Measurements from ENCODE around the gene CDS2. TPM values are rescaled to one million over a fixed set of nuclear protein-coding genes. Genes with fewer than 3 reads are reported as not detected.

Gene CDS2
- total and polyA plus RNA-seq, 4 experiments from 2014 or later, result 53.7 to 59.8 (median 58.2) TPM

- H3K36me3 ChIP-seq (ENCODE audit: insufficient read depth, low read length), result peaks cover 59% of the 10 kb centered on the region
- intact Hi-C loops (cut with micrococcal nuclease), result no loop called here
- no peak overlapping the region for H3K4me3 ChIP-seq (ENCODE audit: low read length in 2 of 2)
- ChIA-PET POLR2A (ENCODE audit: partially characterized antibody) (interaction anchor here (1.3 to 1.5 kb wide), 2 partner anchors 21 to 61 kb away, joined by 3 to 5 read pairs; partner anchors contain the start of gene CDS2), CTCF (ENCODE audit: partially characterized antibody) (interaction anchor here (1.5 to 4.1 kb wide), 4 partner anchors 18 to 61 kb away, joined by 3 to 24 read pairs (median 6); partner anchors contain the start of gene CDS2)
- H3K9me3 ChIP-seq (ENCODE audit: control insufficient read depth in 1 of 2, low read length in 2 of 2), result no peaks in the 10 kb centered on the region
- Mint-ChIP-seq H3K4me1 (peaks cover 0 to 5% (median under 1%) of the 10 kb centered on the region in 4 donors), H3K36me3 (peaks cover 50 to 79% of the 10 kb centered on the region in 2 donors), H3K4me3 (no peak overlapping the region), H3K27ac (no peak overlapping the region), H3K9me3 (no peaks in the 10 kb centered on the region), H3K27me3 (no peaks in the 10 kb centered on the region)
- DNase-seq, result no peak
- H3K27me3 ChIP-seq (ENCODE audit: insufficient read depth, low read length), result no peaks in the 10 kb centered on the region
- no peak overlapping the region for H3K27ac ChIP-seq (ENCODE audit: low read depth, low read length)
- peaks cover 3% of the 10 kb centered on the region for H3K4me1 ChIP-seq (ENCODE audit: insufficient read depth, low read length)
Measured at GRCh38 chr20:5187122-5187521, 60.3 kb downstream of the CDS2 start.

- H3K27ac Mint-ChIP-seq, result peak overlapping the region in 4 of 7 donors; percentile 3 to 62 (median 44)
- no peak overlapping the region for H3K27ac ChIP-seq (ENCODE audit: low read depth, low read length)
- intact Hi-C loops (cut with micrococcal nuclease), result no loop called here
- peaks cover 7% of the 10 kb centered on the region for H3K4me1 ChIP-seq (ENCODE audit: insufficient read depth, low read length)
- H3K4me3 ChIP-seq (ENCODE audit: low read length in 2 of 2), result no peak overlapping the region
- ChIA-PET CTCF (ENCODE audit: partially characterized antibody) (interaction anchor here (1.5 to 4.1 kb wide), 2 partner anchors 17 to 63 kb away, joined by 7 to 24 read pairs; partner anchors contain the start of gene CDS2), POLR2A (ENCODE audit: partially characterized antibody) (interaction anchor here (1.3 kb wide), 1 partner anchor 62 kb away, joined by 5 read pairs; the partner anchor contains the start of gene CDS2)
- peaks cover 43% of the 10 kb centered on the region for H3K36me3 ChIP-seq (ENCODE audit: insufficient read depth, low read length)
- no peaks in the 10 kb centered on the region for H3K27me3 Mint-ChIP-seq
- H3K9me3 Mint-ChIP-seq, result no peaks in the 10 kb centered on the region
- H3K4me1 Mint-ChIP-seq, result peaks cover 2 to 8% (median 6%) of the 10 kb centered on the region in 4 donors
- peaks cover 33 to 69% of the 10 kb centered on the region in 2 donors for H3K36me3 Mint-ChIP-seq
- no peak overlapping the region for H3K4me3 Mint-ChIP-seq
- no peak for DNase-seq
- no peaks in the 10 kb centered on the region for H3K27me3 ChIP-seq (ENCODE audit: insufficient read depth, low read length)
- no peaks in the 10 kb centered on the region for H3K9me3 ChIP-seq (ENCODE audit: control insufficient read depth in 1 of 2, low read length in 2 of 2)
Measured at GRCh38 chr20:5188736-5189135, 61.9 kb downstream of the CDS2 start.

- ChIA-PET POLR2A (ENCODE audit: partially characterized antibody) (no interaction called here), CTCF (ENCODE audit: partially characterized antibody) (interaction anchor here (0.9 to 5.0 kb wide), 7 partner anchors 15 to 87 kb away, joined by 3 to 173 read pairs (median 5); partner anchors contain the start of genes CDS2 and PCNA)
- H3K4me1 Mint-ChIP-seq, result peaks cover 2 to 8% (median 6%) of the 10 kb centered on the region in 4 donors
- Histone ChIP-seq H3K27ac (ENCODE audit: low read depth, low read length) (no peak overlapping the region), H3K9me3 (ENCODE audit: control insufficient read depth in 1 of 2, low read length in 2 of 2) (no peaks in the 10 kb centered on the region), H3K27me3 (ENCODE audit: insufficient read depth, low read length) (no peaks in the 10 kb centered on the region), H3K4me1 (ENCODE audit: insufficient read depth, low read length) (peaks cover 7% of the 10 kb centered on the region), H3K4me3 (ENCODE audit: low read length in 2 of 2) (no peak overlapping the region), H3K36me3 (ENCODE audit: insufficient read depth, low read length) (peaks cover 43% of the 10 kb centered on the region)
- no peak overlapping the region for H3K4me3 Mint-ChIP-seq
- DNase-seq, result no peak
- no peaks in the 10 kb centered on the region for H3K27me3 Mint-ChIP-seq
- intact Hi-C loops (cut with micrococcal nuclease), result loop anchor here (5.0 kb wide), 1 partner anchor 378 kb away; no protein-coding TSS in a partner anchor
- peaks cover 35 to 63% of the 10 kb centered on the region in 2 donors for H3K36me3 Mint-ChIP-seq
- peak overlapping the region in 1 of 7 donors; percentile 63 for H3K27ac Mint-ChIP-seq
- H3K9me3 Mint-ChIP-seq, result no peaks in the 10 kb centered on the region
Measured at GRCh38 chr20:5189917-5190316, 63.1 kb downstream of the CDS2 start.

GRCh38 chr20:5190444-5190843 lies 63.6 kb downstream of the CDS2 start:
- intact Hi-C loops (cut with micrococcal nuclease), result loop anchor here (5.0 kb wide), 1 partner anchor 378 kb away; no protein-coding TSS in a partner anchor
- Histone ChIP-seq H3K4me1 (ENCODE audit: insufficient read depth, low read length) (peaks cover 7% of the 10 kb centered on the region), H3K27me3 (ENCODE audit: insufficient read depth, low read length) (no peaks in the 10 kb centered on the region), H3K9me3 (ENCODE audit: control insufficient read depth in 1 of 2, low read length in 2 of 2) (no peaks in the 10 kb centered on the region), H3K36me3 (ENCODE audit: insufficient read depth, low read length) (peaks cover 46% of the 10 kb centered on the region), H3K27ac (ENCODE audit: low read depth, low read length) (no peak overlapping the region), H3K4me3 (ENCODE audit: low read length in 2 of 2) (no peak overlapping the region)
- Mint-ChIP-seq H3K9me3 (no peaks in the 10 kb centered on the region), H3K36me3 (peaks cover 32 to 62% of the 10 kb centered on the region in 2 donors), H3K27ac (peak overlapping the region in 2 of 7 donors; percentile 10 to 22), H3K4me3 (no peak overlapping the region), H3K4me1 (peaks cover 2 to 8% (median 6%) of the 10 kb centered on the region in 4 donors), H3K27me3 (no peaks in the 10 kb centered on the region)
- CTCF ChIA-PET (ENCODE audit: partially characterized antibody), result interaction anchor here (0.9 to 5.0 kb wide), 7 partner anchors 14 to 88 kb away, joined by 3 to 173 read pairs (median 5); partner anchors contain the start of genes CDS2 and PCNA
- no peak for DNase-seq
- POLR2A ChIA-PET (ENCODE audit: partially characterized antibody), result no interaction called here

- no peak overlapping the region for H3K27ac ChIP-seq (ENCODE audit: low read depth, low read length)
- intact Hi-C loops (cut with micrococcal nuclease), result loop anchor here (1.0 to 5.0 kb wide), 4 partner anchors 66 to 380 kb away; no protein-coding TSS in a partner anchor
Measured at GRCh38 chr20:5191829-5192569, 65.2 kb downstream of the CDS2 start.

GRCh38 chr20:5192570-5193431 lies 66.0 kb downstream of the CDS2 start:
- Histone ChIP-seq H3K36me3 (ENCODE audit: insufficient read depth, low read length) (peaks cover 32% of the 10 kb centered on the region), H3K27me3 (ENCODE audit: insufficient read depth, low read length) (no peaks in the 10 kb centered on the region), H3K4me1 (ENCODE audit: insufficient read depth, low read length) (peaks cover 7% of the 10 kb centered on the region), H3K9me3 (ENCODE audit: control insufficient read depth in 1 of 2, low read length in 2 of 2) (no peaks in the 10 kb centered on the region), H3K4me3 (ENCODE audit: low read length in 2 of 2) (no peak overlapping the region), H3K27ac (ENCODE audit: low read depth, low read length) (no peak overlapping the region)
- Mint-ChIP-seq H3K4me1 (peaks cover 2 to 8% (median 6%) of the 10 kb centered on the region in 4 donors), H3K27me3 (no peaks in the 10 kb centered on the region), H3K36me3 (peaks cover 32 to 58% of the 10 kb centered on the region in 2 donors), H3K9me3 (no peaks in the 10 kb centered on the region), H3K27ac (peak overlapping the region; percentile 13 to 89 (median 79)), H3K4me3 (no peak overlapping the region)
- ChIA-PET CTCF (ENCODE audit: partially characterized antibody) (interaction anchor here (0.8 to 5.0 kb wide), 17 partner anchors 9 to 435 kb away, joined by 3 to 173 read pairs (median 6); partner anchors contain the start of genes CDS2 and PCNA), POLR2A (ENCODE audit: partially characterized antibody) (interaction anchor here (0.9 to 2.4 kb wide), 4 partner anchors 19 to 74 kb away, joined by 3 to 26 read pairs (median 6); partner anchors contain the start of gene CDS2)
- intact Hi-C loops (cut with micrococcal nuclease), result loop anchor here (1.0 to 5.0 kb wide), 4 partner anchors 66 to 380 kb away; no protein-coding TSS in a partner anchor
- DNase-seq, result no peak

More at GRCh38 chr20:5191829-5192569, 65.2 kb downstream of the CDS2 start:
- ChIA-PET CTCF (ENCODE audit: partially characterized antibody) (interaction anchor here (0.8 to 5.0 kb wide), 16 partner anchors 8 to 135 kb away, joined by 3 to 173 read pairs (median 8); partner anchors contain the start of genes CDS2 and PCNA), POLR2A (ENCODE audit: partially characterized antibody) (interaction anchor here (0.9 to 2.4 kb wide), 4 partner anchors 18 to 73 kb away, joined by 3 to 26 read pairs (median 6); partner anchors contain the start of gene CDS2)
- Mint-ChIP-seq H3K4me3 (no peak overlapping the region), H3K36me3 (peaks cover 28 to 57% of the 10 kb centered on the region in 2 donors), H3K27ac (peak overlapping the region; percentile 48 to 92 (median 86)), H3K4me1 (peaks cover 2 to 8% (median 6%) of the 10 kb centered on the region in 4 donors), H3K27me3 (no peaks in the 10 kb centered on the region), H3K9me3 (no peaks in the 10 kb centered on the region)
- Histone ChIP-seq H3K36me3 (ENCODE audit: insufficient read depth, low read length) (peaks cover 37% of the 10 kb centered on the region), H3K27me3 (ENCODE audit: insufficient read depth, low read length) (no peaks in the 10 kb centered on the region), H3K4me1 (ENCODE audit: insufficient read depth, low read length) (peaks cover 7% of the 10 kb centered on the region), H3K4me3 (ENCODE audit: low read length in 2 of 2) (no peak overlapping the region), H3K9me3 (ENCODE audit: control insufficient read depth in 1 of 2, low read length in 2 of 2) (no peaks in the 10 kb centered on the region)
- peak in 4 of 5 donors; percentile 55 to 62 (median 58) for DNase-seq

All from CD4-positive, alpha-beta memory T cell (primary cell).